Neural progenitor cell (in vitro differentiated cells): ENCODE measurements around the gene TSC22D4. TPM values are rescaled to one million over a fixed set of nuclear protein-coding genes. Genes with fewer than 3 reads are reported as not detected.

Source experiments
- DNase-seq: peaks from one replicate; pipeline ENCODE4 v3.0.0-alpha.2; 2016; ENCODE audit warnings: low spot score
- H2AFZ ChIP-seq: fragments of 200-600 bp; sonication (generic); replicated peaks from 2 replicates; pipeline ENCODE4 v1.6.1; 2016; ENCODE audit warnings: antibody characterized with exemption
- H3F3A ChIP-seq: fragments of 200-600 bp; sonication (generic); 2 replicates; pipeline ENCODE4 v1.6.1; 2016; ENCODE audit warnings: antibody characterized with exemption, low read depth
- H3K27ac ChIP-seq: fragments of 200-600 bp; sonication (generic); 2 replicates; pipeline ENCODE4 v1.5.1; 2016; ENCODE audit warnings: mild to moderate bottlenecking
- H3K27me3 ChIP-seq: fragments of 200-600 bp; sonication (generic); 2 replicates; pipeline ENCODE4 v1.6.1; 2016; ENCODE audit warnings: mild to moderate bottlenecking, moderate library complexity
- H3K36me3 ChIP-seq: fragments of 200-600 bp; sonication (generic); 2 replicates; pipeline ENCODE4 v1.5.1; 2016
- H3K4me1 ChIP-seq: fragments of 200-600 bp; sonication (generic); 2 replicates; pipeline ENCODE4 v1.6.1; 2016; ENCODE audit warnings: mixed run types
- H3K4me2 ChIP-seq: fragments of 200-600 bp; sonication (generic); 2 replicates; pipeline ENCODE4 v1.6.1; 2016
- H3K4me3 ChIP-seq: fragments of 200-600 bp; sonication (generic); 2 replicates; pipeline ENCODE4 v1.5.1; 2016
- H3K79me2 ChIP-seq: fragments of 200-600 bp; sonication (generic); 2 replicates; pipeline ENCODE4 v1.6.1; 2016; ENCODE audit warnings: low read depth
- H3K9ac ChIP-seq: fragments of 200-600 bp; sonication (generic); 2 replicates; pipeline ENCODE4 v1.6.1; 2016
- H3K9me3 ChIP-seq: fragments of 200-600 bp; sonication (generic); 2 replicates; pipeline ENCODE4 v1.5.1; 2016; ENCODE audit warnings: low read depth
- H4K20me1 ChIP-seq: fragments of 200-600 bp; sonication (generic); 2 replicates; pipeline ENCODE4 v1.6.1; 2016; ENCODE audit warnings: low read depth
- H3K27ac Mint-ChIP-seq: 3 replicates; pipeline ENCODE4 v1.8.0; 2021; ENCODE audit warnings: mixed read lengths
- H3K27me3 Mint-ChIP-seq: 2 replicates; pipeline ENCODE4 v1.8.0; 2022; ENCODE audit warnings: low read depth, mild to moderate bottlenecking, inconsistent platforms, moderate library complexity, mixed read lengths; ENCODE audit not compliant: insufficient read depth
- H3K36me3 Mint-ChIP-seq: 3 replicates; pipeline ENCODE4 v1.8.0; 2021; ENCODE audit warnings: mixed read lengths
- H3K4me1 Mint-ChIP-seq: 3 replicates; pipeline ENCODE4 v1.8.0; 2021; ENCODE audit warnings: mixed read lengths
- H3K4me3 Mint-ChIP-seq: 3 replicates; pipeline ENCODE4 v1.8.0; 2021; ENCODE audit warnings: mild to moderate bottlenecking, moderate library complexity, mixed read lengths
- H3K9me3 Mint-ChIP-seq: 3 replicates; pipeline ENCODE4 v1.8.0; 2020; ENCODE audit warnings: mixed read lengths
- CTCF ChIP-seq: fragments of 200-600 bp; sonication (generic); IDR thresholded peaks from 2 replicates; pipeline ENCODE4 v1.5.1; 2017; ENCODE audit warnings: antibody characterized with exemption, mild to moderate bottlenecking
- EZH2 ChIP-seq: fragments of 200-600 bp; sonication (generic); IDR thresholded peaks from 2 replicates; pipeline ENCODE4 v1.6.1; 2017; ENCODE audit warnings: antibody characterized with exemption, mild to moderate bottlenecking, moderate library complexity
- EZH2phosphoT487 ChIP-seq: fragments of 200-600 bp; sonication (generic); IDR thresholded peaks from 2 replicates; pipeline ENCODE4 v1.6.1; 2017; ENCODE audit warnings: antibody characterized with exemption
- total RNA-seq: library from RNA; depleted of rRNA; stranded (reverse); fragments of >200 nt; gene quantifications from 2 replicates; pipeline ENCODE4 v1.2.3, GENCODE V29; 2015; ENCODE audit warnings: low replicate concordance

TSC22D4 gene
- total RNA-seq, 1 donor from 2014 or later, result 11.0 TPM

- Histone ChIP-seq H4K20me1 (peaks cover 49% of the 10 kb centered on the region), H2AFZ (no peak overlapping the region), H3K4me3 (peak overlapping the region; percentile 71), H3K9me3 (no peaks in the 10 kb centered on the region), H3K4me1 (peaks cover 32% of the 10 kb centered on the region), H3K9ac (peak overlapping the region; percentile 84), H3F3A (peaks cover 67% of the 10 kb centered on the region), H3K27ac (peak overlapping the region; percentile 98), H3K79me2 (peaks cover 60% of the 10 kb centered on the region), H3K36me3 (no peaks in the 10 kb centered on the region), H3K27me3 (peaks cover 10% of the 10 kb centered on the region), H3K4me2 (peak overlapping the region; percentile 81)
- Mint-ChIP-seq H3K9me3 (peaks cover 2% of the 10 kb centered on the region), H3K27me3 (peaks cover 12% of the 10 kb centered on the region), H3K4me3 (peak overlapping the region; percentile 89), H3K36me3 (peaks cover 30% of the 10 kb centered on the region), H3K4me1 (peaks cover 49% of the 10 kb centered on the region), H3K27ac (peak overlapping the region; percentile 94)
- peak; percentile 18 for DNase-seq
- no peak for TF ChIP-seq EZH2phosphoT487
- TF ChIP-seq CTCF, result no peak
- no peak for TF ChIP-seq EZH2
Observed at GRCh38 chr7:100430493-100431285, 48.3 kb downstream of the TSC22D4 start.

- Histone ChIP-seq H3K4me1 (peaks cover 25% of the 10 kb centered on the region), H4K20me1 (peaks cover 41% of the 10 kb centered on the region), H3F3A (peaks cover 59% of the 10 kb centered on the region), H3K4me2 (peak within 1 kb of the TSS; percentile 82), H3K9me3 (no peaks in the 10 kb centered on the region), H3K27ac (peak within 1 kb of the TSS; percentile 98), H2AFZ (peak within 1 kb of the TSS; percentile 83), H3K79me2 (peaks cover 52% of the 10 kb centered on the region), H3K27me3 (peaks cover 10% of the 10 kb centered on the region), H3K36me3 (no peaks in the 10 kb centered on the region), H3K9ac (peak within 1 kb of the TSS; percentile 84), H3K4me3 (peak within 1 kb of the TSS; percentile 71)
- H3K27me3 Mint-ChIP-seq, result peaks cover 9% of the 10 kb centered on the region
- no peak for TF ChIP-seq CTCF
- TF ChIP-seq EZH2phosphoT487, result no peak
- no peak for TF ChIP-seq EZH2
- H3K4me3 Mint-ChIP-seq, result peak within 1 kb of the TSS; percentile 99
- H3K4me1 Mint-ChIP-seq, result peaks cover 44% of the 10 kb centered on the region
- H3K9me3 Mint-ChIP-seq, result peaks cover 2% of the 10 kb centered on the region
- H3K36me3 Mint-ChIP-seq, result peaks cover 30% of the 10 kb centered on the region
- peak within 1 kb of the TSS; percentile 100 for H3K27ac Mint-ChIP-seq
- peak; percentile 98 for DNase-seq
Observed at GRCh38 chr7:100429637-100430492, 49.1 kb downstream of the TSC22D4 start, which contains the start of gene MEPCE. TSS of gene MEPCE (plus strand) at chr7:100429831. CDS start at chr7:100430019, 188 bp downstream.

GRCh38 chr7:100428967-100429636 lies 49.9 kb downstream of the TSC22D4 start:
- H3K27ac Mint-ChIP-seq, result peak overlapping the region; percentile 100
- H3K27me3 ChIP-seq, result peaks cover 10% of the 10 kb centered on the region
- peak overlapping the region; percentile 84 for H3K9ac ChIP-seq
- H3K27ac ChIP-seq, result peak overlapping the region; percentile 98
- H3K9me3 Mint-ChIP-seq, result peaks cover 2% of the 10 kb centered on the region
- H3F3A ChIP-seq, result peaks cover 51% of the 10 kb centered on the region
- H3K9me3 ChIP-seq, result no peaks in the 10 kb centered on the region
- H2AFZ ChIP-seq, result peak overlapping the region; percentile 83
- peak; percentile 100 for DNase-seq
- H3K36me3 Mint-ChIP-seq, result peaks cover 25% of the 10 kb centered on the region
- H3K4me3 Mint-ChIP-seq, result peak overlapping the region; percentile 99
- H3K27me3 Mint-ChIP-seq, result peaks cover 9% of the 10 kb centered on the region
- TF ChIP-seq CTCF (no peak), EZH2phosphoT487 (no peak), EZH2 (no peak)
- no peaks in the 10 kb centered on the region for H3K36me3 ChIP-seq
- peaks cover 44% of the 10 kb centered on the region for H3K79me2 ChIP-seq
- H4K20me1 ChIP-seq, result peaks cover 33% of the 10 kb centered on the region
- H3K4me3 ChIP-seq, result peak overlapping the region; percentile 71
- H3K4me1 ChIP-seq, result peaks cover 21% of the 10 kb centered on the region
- peak overlapping the region; percentile 82 for H3K4me2 ChIP-seq
- peaks cover 36% of the 10 kb centered on the region for H3K4me1 Mint-ChIP-seq
